Subcutaneous adipose tissue (tissue), 4 donors: ENCODE results near the gene TRAF3IP3. TPM values are rescaled to one million over a fixed set of nuclear protein-coding genes. Genes with fewer than 3 reads are reported as not detected.

Source experiments
- total RNA-seq, 4 donors: library from RNA; depleted of rRNA; stranded (reverse); fragments of >200 nt; gene quantifications; one replicate each; pipeline ENCODE4 v1.1.0, GENCODE V29; 2016
- TF ChIP-seq, protein P1 (sequence below): fragments of 450-650 bp; IDR thresholded peaks from one replicate; pipeline ENCODE4 v1.5.1; 2016; ENCODE audit warnings: low read depth, mild to moderate bottlenecking, control low read depth, antibody characterized with exemption, moderate library complexity

TRAF3IP3 gene
- total RNA-seq, 4 donors from 2014 or later, result 0.94 to 10.7 (median 3.1) TPM

DNA sequence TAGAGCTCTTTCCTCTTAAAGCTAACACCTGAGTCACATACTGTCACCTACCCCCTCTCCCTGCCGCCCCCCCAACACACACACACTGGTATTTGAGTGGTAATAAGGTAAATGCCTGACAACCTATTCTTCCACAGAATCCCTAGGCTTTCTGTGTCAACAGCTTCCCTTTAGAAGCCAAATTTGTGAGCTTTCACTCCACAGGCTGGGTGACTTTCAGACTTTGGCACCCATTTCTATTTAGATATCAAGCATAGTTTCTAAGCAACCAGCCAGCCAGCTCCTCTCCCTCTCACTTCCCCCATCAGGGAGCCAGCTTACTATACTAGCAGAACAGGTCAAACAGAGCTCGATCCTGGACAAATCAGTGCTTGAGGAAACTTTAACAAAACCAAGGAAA is 31.7 kb downstream of the TRAF3IP3 start:
- TF ChIP-seq, protein P1, sequence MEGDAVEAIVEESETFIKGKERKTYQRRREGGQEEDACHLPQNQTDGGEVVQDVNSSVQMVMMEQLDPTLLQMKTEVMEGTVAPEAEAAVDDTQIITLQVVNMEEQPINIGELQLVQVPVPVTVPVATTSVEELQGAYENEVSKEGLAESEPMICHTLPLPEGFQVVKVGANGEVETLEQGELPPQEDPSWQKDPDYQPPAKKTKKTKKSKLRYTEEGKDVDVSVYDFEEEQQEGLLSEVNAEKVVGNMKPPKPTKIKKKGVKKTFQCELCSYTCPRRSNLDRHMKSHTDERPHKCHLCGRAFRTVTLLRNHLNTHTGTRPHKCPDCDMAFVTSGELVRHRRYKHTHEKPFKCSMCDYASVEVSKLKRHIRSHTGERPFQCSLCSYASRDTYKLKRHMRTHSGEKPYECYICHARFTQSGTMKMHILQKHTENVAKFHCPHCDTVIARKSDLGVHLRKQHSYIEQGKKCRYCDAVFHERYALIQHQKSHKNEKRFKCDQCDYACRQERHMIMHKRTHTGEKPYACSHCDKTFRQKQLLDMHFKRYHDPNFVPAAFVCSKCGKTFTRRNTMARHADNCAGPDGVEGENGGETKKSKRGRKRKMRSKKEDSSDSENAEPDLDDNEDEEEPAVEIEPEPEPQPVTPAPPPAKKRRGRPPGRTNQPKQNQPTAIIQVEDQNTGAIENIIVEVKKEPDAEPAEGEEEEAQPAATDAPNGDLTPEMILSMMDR, result no peak

DNA sequence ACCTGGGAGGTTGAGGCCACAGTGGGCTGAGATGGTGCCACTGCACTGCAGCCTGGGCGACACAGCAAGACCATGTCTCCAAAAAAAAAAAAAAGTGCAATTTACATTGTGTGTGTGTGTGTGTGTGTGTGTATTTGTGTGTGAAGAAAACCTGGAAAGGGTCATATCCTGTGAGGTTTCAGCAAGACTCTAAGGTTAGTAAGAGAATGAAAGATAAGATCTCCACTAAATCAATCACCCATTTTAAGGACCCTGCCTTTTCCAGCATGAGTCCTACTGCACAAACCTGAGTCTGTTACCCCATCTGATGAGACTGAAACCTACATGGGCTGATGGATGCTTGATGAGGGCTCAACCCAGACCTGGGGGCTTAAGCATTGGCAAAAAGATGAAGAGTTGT is 33.4 kb downstream of the TRAF3IP3 start:
- TF ChIP-seq, protein P1, result no peak

DNA sequence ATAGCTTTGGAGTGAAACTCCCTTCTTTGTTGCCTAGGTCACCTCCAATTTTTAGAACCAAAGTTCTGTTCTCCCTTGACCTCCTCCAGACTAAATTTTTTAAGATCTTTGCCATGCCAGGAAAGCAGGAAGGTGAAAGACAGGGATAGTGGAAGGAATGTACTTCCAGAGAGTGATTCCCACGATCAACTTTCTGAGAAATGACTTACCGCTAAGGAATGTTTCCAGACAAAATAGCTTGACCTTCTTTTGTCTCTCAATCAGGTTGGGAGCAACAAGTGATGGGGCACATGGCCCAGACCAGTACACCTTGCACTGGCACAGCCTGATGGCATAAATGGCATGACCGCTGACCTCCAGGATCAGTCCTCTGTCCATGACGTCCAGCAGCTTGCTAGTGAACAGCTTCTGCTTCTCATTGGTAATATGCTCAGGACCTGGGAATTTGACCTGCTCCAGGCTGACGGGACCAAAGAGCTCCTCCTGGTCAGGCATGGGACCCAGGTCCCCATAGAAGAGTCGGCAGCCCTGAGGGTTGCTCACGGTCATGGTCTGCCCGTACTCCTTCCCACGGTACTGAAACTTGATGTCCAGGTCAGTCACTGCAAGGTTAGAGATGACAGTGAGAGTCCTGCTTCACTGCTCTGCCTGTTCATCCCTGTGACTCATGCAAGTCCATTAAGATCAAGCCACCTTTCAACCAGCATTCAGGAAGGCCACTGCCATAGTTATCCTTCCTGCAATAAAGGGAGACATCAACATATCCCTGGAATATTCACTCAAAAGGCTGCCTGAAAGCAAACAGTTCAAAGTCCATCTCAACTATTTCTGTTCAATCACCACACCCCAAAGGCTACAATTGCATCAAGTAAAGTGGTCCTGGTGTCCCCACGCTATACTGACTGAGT is 34.7 kb downstream of the TRAF3IP3 start:
- TF ChIP-seq, protein P1, result no peak

DNA sequence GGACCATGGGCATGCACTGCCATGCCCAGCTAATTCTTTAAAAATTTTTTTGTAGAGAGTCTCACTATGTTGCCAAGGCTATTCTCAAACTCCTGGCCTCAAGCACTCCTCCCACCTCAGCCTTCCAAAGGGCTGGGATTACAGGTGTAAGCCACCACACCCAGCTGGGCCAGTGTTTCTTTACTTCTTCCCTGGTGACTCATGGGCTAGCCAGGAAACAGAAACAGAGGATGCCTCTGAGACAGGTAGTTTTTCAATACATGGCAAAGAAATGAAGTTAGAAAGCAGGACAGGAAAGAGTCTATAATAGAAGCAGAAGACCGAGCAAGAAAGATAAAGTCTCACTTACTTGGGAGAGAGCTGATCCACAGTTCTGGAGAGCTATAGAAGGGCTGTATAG is 36.1 kb downstream of the TRAF3IP3 start:
- TF ChIP-seq, protein P1, result no peak

DNA sequence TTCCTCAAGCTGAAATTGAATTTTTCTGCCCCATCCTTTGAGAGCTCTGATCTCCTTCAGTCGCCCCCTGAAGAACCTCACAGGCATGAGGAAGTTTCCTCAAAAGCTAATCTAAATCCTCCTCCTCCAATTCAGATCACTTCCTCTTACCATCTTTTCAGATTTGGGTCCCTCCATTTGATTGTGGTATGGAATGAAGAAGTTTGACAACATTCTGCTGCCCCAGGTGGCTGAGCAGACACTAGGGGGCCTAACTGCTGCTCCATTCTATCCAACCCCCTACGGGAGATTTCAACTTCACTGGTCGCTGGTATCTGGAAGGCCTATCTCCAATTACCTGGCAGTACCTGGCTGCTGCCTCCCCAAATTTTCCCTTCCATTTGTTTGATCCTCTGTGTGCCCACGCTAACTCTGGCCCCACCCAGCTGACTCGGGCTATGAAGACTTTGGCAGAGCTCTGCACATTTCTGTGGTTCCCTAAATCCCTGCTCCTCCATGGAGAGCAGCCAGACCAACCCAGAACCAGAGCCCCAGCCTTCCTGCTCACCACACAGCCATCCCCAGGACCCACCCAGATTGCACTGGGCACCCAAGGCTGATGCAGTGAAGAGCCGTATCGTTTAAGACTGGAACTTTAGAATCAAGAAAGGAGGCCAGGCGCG is 42.3 kb downstream of the TRAF3IP3 start:
- TF ChIP-seq, protein P1, result no peak

DNA sequence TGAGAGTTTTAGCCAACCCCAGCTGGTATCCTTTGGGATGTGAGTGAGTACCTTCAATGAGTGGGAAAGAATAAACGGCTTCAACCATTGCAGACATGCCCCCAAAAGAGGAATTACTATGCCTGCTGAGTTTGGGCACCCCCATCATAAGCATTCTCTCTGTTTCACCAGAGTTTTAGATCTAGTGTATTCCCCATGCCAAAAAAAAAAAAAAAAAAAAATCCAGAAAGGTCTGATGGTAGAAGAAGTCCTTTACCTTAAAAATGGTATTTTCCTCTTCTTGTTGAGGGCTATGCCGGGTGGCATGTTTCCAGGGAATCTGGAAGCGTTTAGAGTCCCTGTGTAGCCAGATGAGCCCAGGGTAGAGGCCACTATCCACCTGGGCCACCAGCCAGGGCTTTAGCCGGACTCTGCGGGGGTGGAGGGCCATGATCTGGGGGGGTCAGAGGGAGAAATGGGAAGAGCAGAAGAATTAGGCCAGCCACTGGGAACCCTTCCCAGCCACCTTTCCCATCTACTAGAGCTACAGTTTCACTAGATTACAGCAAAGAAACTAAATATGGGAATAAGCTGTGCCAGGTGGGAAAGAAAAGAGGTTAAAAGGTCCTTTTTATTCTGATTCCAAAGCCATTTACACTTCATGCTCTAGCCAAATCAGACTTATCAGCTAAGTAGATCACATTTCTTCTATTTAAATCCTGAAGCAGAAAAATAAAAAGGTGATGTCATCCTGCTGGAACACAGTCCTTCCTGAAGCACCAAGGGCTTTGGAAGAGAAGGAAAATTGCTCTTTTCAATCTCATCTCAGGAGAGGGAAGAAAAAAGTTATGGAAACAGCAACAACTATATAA is 45.4 kb downstream of the TRAF3IP3 start:
- TF ChIP-seq, protein P1, result no peak
